RWPE2 (cell line): ENCODE measurements around the gene VAPA.

Experiments
- ATAC-seq: fragments of 200-7000 bp; cut with Tn5 transposase; 3 replicates; pipeline ENCODE4 v1.9.1; 2021; ENCODE audit warnings: low read depth
- DNase-seq: peaks from one replicate; pipeline ENCODE4 v3.0.0-alpha.2; 2020; ENCODE audit warnings: low spot score
- H3K27ac ChIP-seq: fragments of 450-650 bp; 2 replicates; pipeline ENCODE4 v1.5.1; 2017; ENCODE audit warnings: mild to moderate bottlenecking; ENCODE audit not compliant: poor library complexity, severe bottlenecking
- H3K27me3 ChIP-seq: fragments of 250-450 bp; sonication (Bioruptor Pico); 2 replicates; pipeline ENCODE4 v1.5.1; 2021; ENCODE audit warnings: mild to moderate bottlenecking, moderate library complexity; ENCODE audit not compliant: insufficient read depth, poor library complexity, severe bottlenecking
- H3K36me3 ChIP-seq: fragments of 250-450 bp; sonication (Bioruptor Pico); 2 replicates; pipeline ENCODE4 v1.5.1; 2020; ENCODE audit warnings: low read depth, mild to moderate bottlenecking, moderate library complexity
- H3K4me1 ChIP-seq: fragments of 250-450 bp; sonication (Bioruptor Pico); 2 replicates; pipeline ENCODE4 v1.5.1; 2021; ENCODE audit warnings: mild to moderate bottlenecking, moderate library complexity; ENCODE audit not compliant: insufficient read depth, poor library complexity, severe bottlenecking
- H3K4me3 ChIP-seq: fragments of 250-450 bp; sonication (Bioruptor Pico); 2 replicates; pipeline ENCODE4 v1.5.1; 2021; ENCODE audit warnings: mild to moderate bottlenecking, moderate library complexity; ENCODE audit not compliant: severe bottlenecking
- H3K9me3 ChIP-seq: fragments of 250-450 bp; sonication (Bioruptor Pico); 2 replicates; pipeline ENCODE4 v1.5.1; 2021; ENCODE audit warnings: mild to moderate bottlenecking, moderate library complexity; ENCODE audit not compliant: severe bottlenecking
- CTCF ChIP-seq: fragments of 450-650 bp; IDR thresholded peaks from one replicate; pipeline ENCODE4 v1.5.1; 2017; ENCODE audit warnings: mild to moderate bottlenecking, moderate library complexity; ENCODE audit not compliant: poor library complexity, severe bottlenecking

The VAPA gene

DNA sequence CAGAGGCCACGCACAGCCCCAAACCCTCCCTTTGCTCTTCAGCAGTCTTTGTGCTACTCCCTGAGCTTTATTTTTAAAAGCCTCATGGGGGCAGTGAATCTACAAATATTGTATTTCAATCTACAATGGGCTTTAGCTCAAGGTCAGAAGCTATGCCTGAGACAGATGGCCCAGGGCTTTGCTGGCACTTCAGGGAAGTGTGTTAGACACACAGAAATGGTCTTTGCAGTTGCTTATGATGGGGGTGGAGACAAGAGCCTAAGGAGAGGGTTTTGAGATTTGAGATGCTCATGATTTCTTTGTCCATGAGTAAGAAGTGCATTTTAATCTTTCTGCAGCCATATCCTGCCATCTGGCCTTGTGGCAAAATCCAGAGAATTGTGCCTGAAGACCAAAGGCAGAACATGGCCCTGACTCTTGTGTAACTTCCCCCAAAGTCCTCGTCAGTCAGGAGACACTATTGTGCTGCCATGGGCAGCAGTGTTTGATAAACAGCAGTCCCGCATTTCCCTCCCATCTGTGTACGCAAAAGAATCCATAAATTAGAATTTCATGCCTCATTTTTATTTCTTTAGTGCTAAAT lies 92.6 kb downstream of the VAPA start:
- Histone ChIP-seq H3K27ac (no peak overlapping the region), H3K4me3 (no peak overlapping the region), H3K36me3 (no peaks in the 10 kb centered on the region), H3K27me3 (no peaks in the 10 kb centered on the region), H3K4me1 (no peaks in the 10 kb centered on the region), H3K9me3 (no peaks in the 10 kb centered on the region)
- DNase-seq: no peak
- peak; percentile 42; the same call in 1 of the 3 replicates for ATAC-seq
- TF ChIP-seq CTCF: peak; percentile 38

DNA sequence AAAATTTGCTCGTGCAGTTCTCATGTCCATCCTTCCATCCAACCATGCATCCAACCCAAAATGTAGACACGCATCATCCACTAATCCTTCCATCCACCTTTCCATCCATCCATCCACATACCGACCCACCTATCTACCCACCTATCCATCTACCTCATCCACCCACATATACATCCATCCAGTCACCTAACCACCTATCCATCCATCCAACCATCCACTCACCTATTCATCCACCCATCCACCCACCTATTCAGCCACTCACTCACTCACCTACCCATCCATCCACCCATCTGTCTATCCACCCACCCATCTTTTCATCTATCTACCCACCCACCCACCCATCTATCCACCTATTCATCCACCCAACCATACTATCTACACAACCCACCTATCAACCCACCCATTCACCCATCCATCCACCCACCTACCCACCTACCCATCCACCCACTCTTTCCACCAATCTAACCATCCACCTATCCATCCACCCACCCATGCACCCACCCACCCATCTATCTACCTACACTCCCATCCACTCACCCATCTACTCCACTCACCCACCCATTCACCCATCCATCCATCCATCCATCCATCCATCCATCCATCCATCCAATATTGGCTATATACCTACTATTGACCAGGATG lies 94.3 kb downstream of the VAPA start:
- H3K4me3 ChIP-seq: no peak overlapping the region
- H3K4me1 ChIP-seq: no peaks in the 10 kb centered on the region
- ATAC-seq (no peak), DNase-seq (no peak)
- no peaks in the 10 kb centered on the region for H3K36me3 ChIP-seq
- H3K27ac ChIP-seq: no peak overlapping the region
- no peak for TF ChIP-seq CTCF
- H3K9me3 ChIP-seq: no peaks in the 10 kb centered on the region
- no peaks in the 10 kb centered on the region for H3K27me3 ChIP-seq
